SK-MEL-5 (cell line): Measurements from ENCODE around the gene TKFC. TPM values are rescaled to one million over a fixed set of nuclear protein-coding genes. Genes with fewer than 3 reads are reported as not detected.
"Not testable (repeated sequence)": the region's sequence is repeated elsewhere in the genome, so short reads cannot be mapped to it uniquely, and the experiment has no call there.

Experiments used
- DNase-seq: peaks from one replicate; pipeline ENCODE4 v3.0.0-alpha.2; 2016; ENCODE audit warnings: low read depth, low spot score
- in situ Hi-C: cut with HindIII; loops from 2 replicates; pipeline ENCODE4 v1.10.0; 2016; ENCODE audit warnings: low sequenced_read_pairs, high pct_unique_total_duplicates, low pct_unique_long_range_greater_than_20kb
- total RNA-seq: library from RNA; depleted of rRNA; stranded (reverse); fragments of >200 nt; shearing (Covaris generic); gene quantifications from 2 replicates; pipeline ENCODE4 v1.2.3, GENCODE V29; 2014; rRNA removed

The TKFC gene
- total RNA-seq, 1 experiment from 2014 or later = 43.2 TPM

- in situ Hi-C loops = no loop called here
- DNase-seq = no peak
These were observed 47.9 kb downstream of the TKFC start for GRCh38 chr11:61380884-61381283.

- in situ Hi-C loops, DNase-seq: not testable (repeated sequence)
These were observed 50.8 kb downstream of the TKFC start for GRCh38 chr11:61383859-61384258.

DNA sequence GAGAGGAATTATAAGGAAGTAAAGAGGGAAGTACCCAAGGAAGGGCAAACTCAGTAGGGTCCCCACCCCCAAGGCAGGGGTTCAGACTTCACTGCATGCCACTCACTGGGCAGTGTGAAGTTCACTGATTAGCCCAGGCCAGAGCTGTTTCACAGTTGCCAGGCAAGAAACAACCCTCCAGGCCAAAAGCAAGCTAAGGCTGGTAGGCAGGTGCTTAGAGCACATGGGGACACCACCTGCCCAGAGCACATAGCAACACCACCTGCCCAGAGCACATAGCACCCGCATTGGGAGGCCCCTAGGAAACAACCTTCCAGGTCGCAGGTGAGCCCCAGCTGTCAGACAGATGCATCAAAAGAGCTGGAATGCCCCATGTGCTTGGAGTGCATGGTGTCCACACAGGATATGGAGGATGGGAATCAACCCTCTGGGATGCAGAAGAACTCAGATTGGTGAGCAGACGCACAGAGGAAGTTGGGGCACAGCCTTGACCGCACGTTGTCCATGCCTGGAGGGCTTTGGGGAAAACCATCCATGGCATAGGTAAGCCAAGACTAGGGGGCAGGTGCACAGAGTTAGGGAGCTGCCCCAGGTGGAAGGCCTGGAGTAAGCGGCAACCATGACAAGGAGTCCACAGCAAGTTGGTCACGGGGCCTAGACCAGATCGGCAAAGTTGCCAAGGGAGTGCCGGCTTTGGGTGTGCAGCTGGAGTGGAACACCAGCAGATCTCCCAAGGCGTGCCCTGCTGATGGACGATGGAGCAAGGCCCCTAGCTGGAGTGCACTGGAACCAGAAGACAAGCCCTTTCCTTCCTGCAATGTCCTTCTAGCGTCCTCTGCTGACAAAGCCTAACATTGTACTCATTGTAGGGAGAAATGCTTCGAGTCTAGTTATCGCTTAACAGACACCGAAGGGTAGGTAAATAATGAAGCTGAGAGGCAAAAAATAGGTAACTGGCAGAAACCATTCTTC is 51.5 kb downstream of the TKFC start:
- peak; percentile 67 for DNase-seq
- in situ Hi-C loops = no loop called here

DNA sequence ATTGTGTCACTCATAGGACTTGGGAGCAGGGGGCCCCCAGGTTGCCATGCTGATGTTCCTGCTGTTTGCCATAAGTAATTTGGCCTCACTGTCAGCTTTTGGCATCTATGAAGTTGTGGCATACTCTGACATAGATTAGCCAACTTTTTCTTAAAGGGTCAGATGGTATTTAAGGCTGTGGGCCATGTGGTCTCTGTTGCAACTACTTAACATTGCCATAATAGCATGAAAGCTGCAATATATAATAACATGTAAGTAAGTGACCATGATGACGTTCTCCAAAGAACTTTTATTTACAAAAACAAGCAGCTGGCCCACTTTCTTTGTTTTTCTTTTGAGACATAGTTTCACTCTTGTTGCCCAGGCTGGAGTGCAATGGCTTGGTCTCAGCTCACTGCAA is 57.1 kb downstream of the TKFC start:
- no peak for DNase-seq
- in situ Hi-C loops = no loop called here

DNA sequence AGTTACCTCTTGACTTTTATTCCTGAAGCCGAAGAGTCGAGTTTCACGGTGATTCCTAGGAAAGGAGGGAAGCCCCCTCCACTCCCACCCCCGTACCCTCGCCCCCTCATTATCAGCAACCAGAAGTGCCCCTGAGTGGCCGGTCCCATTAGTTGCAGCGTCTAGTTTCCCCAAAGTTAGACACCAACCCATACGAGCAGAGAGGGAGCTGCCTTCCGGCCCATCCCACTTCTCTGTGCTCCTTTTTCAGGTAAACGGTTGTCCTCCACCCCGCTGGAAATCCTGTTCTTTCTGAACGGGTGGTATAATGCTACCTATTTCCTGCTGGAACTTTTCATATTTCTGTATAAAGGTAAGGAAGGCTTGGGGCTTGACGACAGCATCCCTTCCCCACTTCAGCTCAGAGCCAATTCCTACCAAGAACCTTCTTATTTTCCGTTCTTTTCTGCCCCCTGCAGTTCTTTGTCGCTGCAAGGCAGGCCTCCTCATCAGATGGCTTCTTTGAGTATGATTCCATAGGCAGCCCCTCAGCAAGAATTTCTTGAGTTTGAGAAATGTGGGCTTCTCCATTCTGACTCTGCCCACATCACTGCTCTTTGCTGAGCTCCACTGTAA is 60.1 kb downstream of the TKFC start:
- no peak for DNase-seq
- in situ Hi-C loops = no loop called here

Other genes starting within 250 kb of the TKFC start
- not detected in 2 replicates for gene CD5, start 230.7 kb upstream of the TKFC start, total RNA-seq
- 13.5 and 17.4 TPM in 2 replicates for gene VPS37C, start 171.8 kb upstream of the TKFC start, total RNA-seq
- gene PGA3, start 129.7 kb upstream of the TKFC start, total RNA-seq = not detected in 2 replicates
- not detected in 2 replicates for gene PGA4, start 110.9 kb upstream of the TKFC start, total RNA-seq
- not detected in 2 replicates for gene PGA5, start 92.1 kb upstream of the TKFC start, total RNA-seq
- 0.24 and 0.45 TPM in 2 replicates for gene VWCE, start 37.9 kb upstream of the TKFC start, total RNA-seq
- 190 and 218 TPM in 2 replicates for gene DDB1, start 123 bp upstream of the TKFC start, total RNA-seq
- 15.1 and 20.5 TPM in 2 replicates for gene CYB561A3, start 28.7 kb downstream of the TKFC start, total RNA-seq
- gene TMEM138, start 29.1 kb downstream of the TKFC start, total RNA-seq = 37.2 and 38.7 TPM in 2 replicates
- 0.95 and 2.0 TPM in 2 replicates for gene TMEM216, start 59.4 kb downstream of the TKFC start, total RNA-seq
- gene CPSF7, start 96.7 kb downstream of the TKFC start, total RNA-seq = 14.6 and 19.1 TPM in 2 replicates
- gene SDHAF2, start 96.9 kb downstream of the TKFC start, total RNA-seq = 43.5 and 45.4 TPM in 2 replicates
- not detected in 2 replicates for gene LRRC10B, start 175.5 kb downstream of the TKFC start, total RNA-seq
- gene SYT7, start 247.8 kb downstream of the TKFC start, total RNA-seq = 0.69 and 2.6 TPM in 2 replicates